Tibial artery (tissue), 4 donors: ENCODE measurements around the gene GPR25.

ENCODE experiments used
- DNase-seq, 2 donors: peaks; one replicate each; pipeline ENCODE4 v3.0.0-alpha.2; 2019
- H3K27ac ChIP-seq, 2 donors: fragments of 200-600 bp; sonication (generic) in 1 of 2; 1 replicate in 1 of 2; 2 replicates in 1 of 2; pipeline ENCODE4 v1.5.1; 2018 to 2019; ENCODE audit warnings: mild to moderate bottlenecking in 1 of 2
- H3K27me3 ChIP-seq, 2 donors: fragments of 200-600 bp; sonication (generic) in 1 of 2; one replicate each; pipeline versions ENCODE4 v1.5.1 to v1.6.0; 2016 to 2019
- H3K36me3 ChIP-seq, 3 donors: fragments of 200-600 bp; sonication (generic) in 2 of 3; one replicate each; pipeline ENCODE4 v1.5.1; 2016 to 2019; ENCODE audit warnings: mild to moderate bottlenecking in 2 of 3
- H3K4me1 ChIP-seq, 4 donors: fragments of 200-600 bp; sonication (generic) in 2 of 4; 1 replicate in 3 of 4; 2 replicates in 1 of 4; pipeline ENCODE4 v1.5.1; 2016 to 2019
- H3K4me3 ChIP-seq, 2 donors: fragments of 200-600 bp; sonication (generic) in 1 of 2; 1 replicate in 1 of 2; 2 replicates in 1 of 2; pipeline ENCODE4 v1.5.1; 2018 to 2019; ENCODE audit warnings: mild to moderate bottlenecking in 2 of 2
- H3K9me3 ChIP-seq, 3 donors: fragments of 200-600 bp; sonication (generic) in 1 of 3; one replicate each; pipeline ENCODE4 v1.5.1; 2016 to 2019
- CTCF ChIP-seq, 2 experiments: fragments of 200-600 bp in 1 of 2; fragments of 450-650 bp in 1 of 2; IDR thresholded peaks; one replicate each; pipeline ENCODE4 v1.5.1; 2017 to 2019; ENCODE audit warnings: antibody characterized with exemption in 2 of 2, mild to moderate bottlenecking in 1 of 2, moderate library complexity in 1 of 2
- intact Hi-C: fragments of 100-400 bp; cut with DNase I; formaldehyde crosslinking; loops from one replicate; pipeline ENCODE4 v1.15.0; 2023; ENCODE audit warnings: low total_unique reads

GPR25 gene

GRCh38 chr1:200921571-200922110 is 48.9 kb downstream of the GPR25 start:
- intact Hi-C loops, result no loop called here
- peak overlapping the region in 1 of 2 donors; percentile 60 for H3K27ac ChIP-seq
- H3K36me3 ChIP-seq, result no peaks in the 10 kb centered on the region
- no peaks in the 10 kb centered on the region for H3K9me3 ChIP-seq
- DNase-seq, result peak in 1 of 2 donors; percentile 40
- no peak for TF ChIP-seq CTCF (IDR thresholded peaks at IDR 0.05)
- no peak overlapping the region for H3K4me3 ChIP-seq
- peaks cover 0 to 31% (median 5%) of the 10 kb centered on the region in 4 donors for H3K4me1 ChIP-seq
- H3K27me3 ChIP-seq, result no peaks in the 10 kb centered on the region

- intact Hi-C loops, result no loop called here
- Histone ChIP-seq H3K4me1 (peaks cover 0 to 31% (median 4%) of the 10 kb centered on the region in 4 donors), H3K9me3 (no peaks in the 10 kb centered on the region), H3K36me3 (no peaks in the 10 kb centered on the region), H3K27ac (peak overlapping the region; percentile 20 to 60), H3K27me3 (no peaks in the 10 kb centered on the region), H3K4me3 (no peak overlapping the region)
- peak in 1 of 2 donors; percentile 48 for DNase-seq
- TF ChIP-seq CTCF (IDR thresholded peaks at IDR 0.05), result no peak
These were observed 49.6 kb downstream of the GPR25 start for GRCh38 chr1:200922406-200922805.

GRCh38 chr1:200923601-200924000 is 50.8 kb downstream of the GPR25 start:
- DNase-seq, result no peak
- intact Hi-C loops, result no loop called here
- TF ChIP-seq CTCF (IDR thresholded peaks at IDR 0.05), result no peak
- Histone ChIP-seq H3K27ac (peak overlapping the region; percentile 31 to 60), H3K4me3 (no peak overlapping the region), H3K36me3 (no peaks in the 10 kb centered on the region), H3K27me3 (no peaks in the 10 kb centered on the region), H3K4me1 (peaks cover 0 to 31% (median 3%) of the 10 kb centered on the region in 4 donors), H3K9me3 (no peaks in the 10 kb centered on the region)
